Left colon (tissue), 2 donors: ENCODE measurements around the gene ASIC4. TPM values are rescaled to one million over a fixed set of nuclear protein-coding genes. Genes with fewer than 3 reads are reported as not detected.

Source experiments
- ATAC-seq: fragments of 200-7000 bp; cut with Tn5 transposase; one replicate; pipeline ENCODE4 v1.9.1; 2020; ENCODE audit warnings: mild to moderate bottlenecking, moderate library complexity
- DNase-seq, 2 donors: peaks; one replicate each; pipeline ENCODE4 v3.0.0-alpha.2; 2020
- intact Hi-C, 2 donors: fragments of 100-400 bp; cut with DNase I in 1 of 2; cut with micrococcal nuclease in 1 of 2; formaldehyde crosslinking; loops; one replicate each; pipeline versions ENCODE4 v1.11.2 to v1.14.0; 2022; cut with DNase I, micrococcal nuclease
- long read RNA-seq: library from polyadenylated mRNA; unstranded; transcript quantifications from one replicate; pipeline ENCODE4 v2.0.0, GENCODE V29; 2021
- total RNA-seq, 2 donors: library from RNA; stranded (reverse); fragmentation: NEBNext Ultra II Directional; extraction: Animal tissue kit (Norgen Biotek cat#: 25700); gene quantifications; one replicate each; pipeline ENCODE4 v1.2.1, GENCODE V29; 2021
- donor health status: DM: no; HTN: no; CAD: no.
- donor health status: DM: yes; HTN: yes; CAD: no.

Gene ASIC4, protein sequence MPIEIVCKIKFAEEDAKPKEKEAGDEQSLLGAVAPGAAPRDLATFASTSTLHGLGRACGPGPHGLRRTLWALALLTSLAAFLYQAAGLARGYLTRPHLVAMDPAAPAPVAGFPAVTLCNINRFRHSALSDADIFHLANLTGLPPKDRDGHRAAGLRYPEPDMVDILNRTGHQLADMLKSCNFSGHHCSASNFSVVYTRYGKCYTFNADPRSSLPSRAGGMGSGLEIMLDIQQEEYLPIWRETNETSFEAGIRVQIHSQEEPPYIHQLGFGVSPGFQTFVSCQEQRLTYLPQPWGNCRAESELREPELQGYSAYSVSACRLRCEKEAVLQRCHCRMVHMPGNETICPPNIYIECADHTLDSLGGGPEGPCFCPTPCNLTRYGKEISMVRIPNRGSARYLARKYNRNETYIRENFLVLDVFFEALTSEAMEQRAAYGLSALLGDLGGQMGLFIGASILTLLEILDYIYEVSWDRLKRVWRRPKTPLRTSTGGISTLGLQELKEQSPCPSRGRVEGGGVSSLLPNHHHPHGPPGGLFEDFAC
- not detected for total RNA-seq
- long read RNA-seq, result 0 reads

GRCh38 chr2:219514196-219514761 lies at the start of gene ASIC4:
TSS of gene ASIC4 (plus strand) at chr2:219514482. CDS start at chr2:219514725, 243 bp downstream.
- no peak for DNase-seq
- intact Hi-C loops, result no loop called here
- ATAC-seq, result no peak

GRCh38 chr2:219465659-219466561 lies 48.4 kb upstream of the ASIC4 start:
- intact Hi-C loops, result no loop called here
- no peak for DNase-seq

GRCh38 chr2:219466816-219467735 lies 47.2 kb upstream of the ASIC4 start:
- DNase-seq, result no peak
- intact Hi-C loops, result no loop called here
- no peak for ATAC-seq

More at GRCh38 chr2:219465659-219466561, 48.4 kb upstream of the ASIC4 start:
- ATAC-seq, result no peak

DNA sequence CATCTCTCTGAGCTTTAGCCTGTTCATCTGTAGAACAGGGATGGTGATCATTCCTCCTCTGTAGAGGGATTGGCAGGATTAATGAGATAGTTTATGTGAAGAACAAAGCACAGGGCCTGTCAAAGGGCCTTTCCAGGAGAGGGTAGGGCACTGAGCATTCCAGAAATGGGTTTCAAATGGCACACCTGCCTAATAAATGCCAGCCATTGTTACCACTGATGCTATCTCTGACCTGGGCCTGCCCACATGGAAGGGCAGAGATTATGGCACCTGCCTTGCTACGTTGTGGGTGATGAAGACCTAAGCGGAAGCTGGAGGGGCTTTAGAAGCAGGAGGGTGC lies 46.6 kb upstream of the ASIC4 start:
- DNase-seq (no peak), ATAC-seq (no peak)
- intact Hi-C loops, result no loop called here

GRCh38 chr2:219468410-219469185 lies 45.7 kb upstream of the ASIC4 start:
- ATAC-seq, result no peak
- intact Hi-C loops, result no loop called here
- no peak for DNase-seq

DNA sequence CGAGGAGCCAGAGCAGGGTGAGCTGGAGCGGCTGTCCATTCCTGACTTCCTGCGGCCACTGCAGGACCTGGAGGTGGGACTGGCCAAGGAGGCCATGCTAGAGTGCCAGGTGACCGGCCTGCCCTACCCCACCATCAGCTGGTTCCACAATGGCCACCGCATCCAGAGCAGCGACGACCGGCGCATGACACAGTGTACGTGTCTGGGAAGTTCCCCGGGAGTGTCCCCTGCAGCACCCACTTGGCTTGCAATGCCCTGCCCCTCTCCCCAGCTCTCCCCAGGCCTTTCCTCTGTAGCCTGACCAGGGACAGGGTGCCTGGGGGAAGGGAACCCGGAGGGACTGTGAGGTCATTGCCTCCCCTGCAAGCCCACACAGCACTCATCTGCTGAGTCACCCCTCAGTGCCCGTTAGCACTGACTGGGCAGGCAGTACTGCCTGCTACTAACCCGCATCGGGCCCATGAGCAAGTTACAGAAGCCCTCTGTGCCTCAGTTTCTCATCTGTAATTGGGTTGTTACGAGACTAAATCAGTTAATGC lies 45.0 kb upstream of the ASIC4 start:
- intact Hi-C loops, result no loop called here
- DNase-seq (no peak), ATAC-seq (no peak)

- intact Hi-C loops, result loop anchor here (10.0 kb wide), 1 partner anchor 54 kb away; no protein-coding TSS in a partner anchor
- no peak for ATAC-seq
- no peak for DNase-seq
Observed at GRCh38 chr2:219470429-219470828, 43.9 kb upstream of the ASIC4 start.

- ATAC-seq (no peak), DNase-seq (no peak)
- intact Hi-C loops, result loop anchor here (10.0 kb wide), 1 partner anchor 53 kb away; no protein-coding TSS in a partner anchor
Observed at GRCh38 chr2:219471476-219472371, 42.6 kb upstream of the ASIC4 start.

GRCh38 chr2:219472629-219473187 lies 41.6 kb upstream of the ASIC4 start:
- intact Hi-C loops, result loop anchor here (10.0 kb wide), 1 partner anchor 52 kb away; no protein-coding TSS in a partner anchor
- DNase-seq (no peak), ATAC-seq (no peak)

DNA sequence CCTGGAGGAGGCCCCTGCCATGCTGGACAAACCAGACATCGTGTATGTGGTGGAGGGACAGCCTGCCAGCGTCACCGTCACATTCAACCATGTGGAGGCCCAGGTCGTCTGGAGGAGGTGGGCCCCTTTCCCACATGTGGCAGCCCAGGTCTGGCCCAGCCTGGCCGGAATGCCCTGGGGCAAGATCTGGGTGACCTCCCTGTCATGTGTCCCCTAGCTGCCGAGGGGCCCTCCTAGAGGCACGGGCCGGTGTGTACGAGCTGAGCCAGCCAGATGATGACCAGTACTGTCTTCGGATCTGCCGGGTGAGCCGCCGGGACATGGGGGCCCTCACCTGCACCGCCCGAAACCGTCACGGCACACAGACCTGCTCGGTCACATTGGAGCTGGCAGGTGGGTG lies 40.8 kb upstream of the ASIC4 start:
- ATAC-seq, result no peak
- intact Hi-C loops, result loop anchor here (10.0 kb wide), 1 partner anchor 51 kb away; no protein-coding TSS in a partner anchor
- DNase-seq, result no peak

GRCh38 chr2:219474285-219475060 lies 39.8 kb upstream of the ASIC4 start:
- no peak for ATAC-seq
- intact Hi-C loops, result loop anchor here (10.0 kb wide), 1 partner anchor 50 kb away; no protein-coding TSS in a partner anchor
- no peak for DNase-seq

- intact Hi-C loops, result loop anchor here (10.0 kb wide), 1 partner anchor 50 kb away; no protein-coding TSS in a partner anchor
- ATAC-seq (no peak), DNase-seq (no peak)
Observed at GRCh38 chr2:219475278-219475677, 39.0 kb upstream of the ASIC4 start.

GRCh38 chr2:219475697-219476651 lies 38.3 kb upstream of the ASIC4 start:
- DNase-seq (peak in 1 of 2 donors; percentile 82), ATAC-seq (peak; percentile 94)
- intact Hi-C loops, result loop anchor here (10.0 kb wide), 1 partner anchor 49 kb away; no protein-coding TSS in a partner anchor
